ENCODE measurements around the gene SHROOM4.

Gene SHROOM4

DNA sequence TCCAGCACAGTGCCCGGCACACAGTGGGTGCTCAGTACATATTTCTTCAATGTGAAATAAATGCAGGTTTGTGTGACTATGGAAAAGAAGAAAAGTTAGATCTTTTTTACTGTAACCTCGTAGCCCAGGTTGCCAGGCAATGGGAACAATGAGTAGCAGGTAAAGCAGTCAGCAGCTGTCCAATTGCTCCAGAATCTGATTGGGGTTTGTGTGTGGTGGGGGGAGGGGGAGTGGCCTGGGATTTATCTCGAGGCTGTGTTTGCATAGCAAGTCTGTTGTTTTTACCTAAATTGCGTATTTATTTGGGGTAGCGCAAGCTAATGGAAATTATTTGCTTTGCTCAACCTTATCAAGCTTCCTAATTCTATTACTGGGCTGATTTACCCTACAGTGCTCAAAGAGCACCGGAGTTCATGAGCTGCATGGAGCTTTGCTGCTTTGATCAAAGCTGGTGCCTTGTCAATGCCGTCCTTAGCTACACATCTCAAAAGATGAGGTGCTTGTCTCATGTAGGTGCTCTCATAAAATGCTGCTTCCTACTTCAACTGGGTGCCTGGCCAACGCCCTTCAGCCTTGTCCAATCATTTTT lies 198.3 kb downstream of the SHROOM4 start:
- DNase-seq (ENCODE audit: low spot score), result no peak

DNA sequence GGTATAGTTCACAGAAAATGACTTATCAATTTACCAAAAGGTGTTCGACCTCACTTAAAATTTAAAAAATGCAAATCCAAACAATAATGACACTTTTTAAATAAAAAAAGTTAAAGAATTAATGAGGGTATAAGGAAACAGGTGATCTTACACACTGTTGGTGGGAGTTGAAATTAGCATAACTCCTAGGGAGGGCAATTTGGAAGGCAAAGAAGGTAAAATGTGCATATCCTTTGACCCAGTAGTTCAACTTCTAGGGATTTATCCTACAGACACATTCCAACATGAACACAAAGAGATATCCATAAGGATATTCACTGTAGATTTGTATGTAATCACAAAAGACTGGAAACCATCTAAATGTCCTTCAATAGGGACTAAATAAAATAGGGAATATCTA lies 199.5 kb downstream of the SHROOM4 start:
- DNase-seq (ENCODE audit: low spot score), result no peak

- no peak for DNase-seq (ENCODE audit: low spot score)
These were observed 200.1 kb downstream of the SHROOM4 start for GRCh38 chrX:50613846-50614245.

DNA sequence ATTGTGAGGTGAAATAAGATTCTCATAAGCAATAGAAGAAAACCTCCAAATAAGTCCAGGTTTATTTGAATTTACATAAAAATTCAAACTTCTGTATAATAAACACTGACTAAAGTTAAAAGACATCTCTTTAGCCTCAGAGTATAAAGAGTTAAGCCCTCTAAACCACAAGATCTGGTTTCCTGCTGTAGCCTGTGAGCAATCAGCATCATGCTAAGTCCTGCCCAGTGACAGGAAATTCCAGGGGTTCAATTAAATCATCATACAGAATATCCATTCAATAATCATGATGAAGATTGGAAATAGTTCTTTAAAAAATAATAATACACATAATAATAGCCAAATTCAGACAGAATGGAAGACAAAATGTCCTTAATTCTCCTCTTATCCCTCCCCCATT lies 204.2 kb downstream of the SHROOM4 start:
- DNase-seq (ENCODE audit: low spot score), result no peak

DNA sequence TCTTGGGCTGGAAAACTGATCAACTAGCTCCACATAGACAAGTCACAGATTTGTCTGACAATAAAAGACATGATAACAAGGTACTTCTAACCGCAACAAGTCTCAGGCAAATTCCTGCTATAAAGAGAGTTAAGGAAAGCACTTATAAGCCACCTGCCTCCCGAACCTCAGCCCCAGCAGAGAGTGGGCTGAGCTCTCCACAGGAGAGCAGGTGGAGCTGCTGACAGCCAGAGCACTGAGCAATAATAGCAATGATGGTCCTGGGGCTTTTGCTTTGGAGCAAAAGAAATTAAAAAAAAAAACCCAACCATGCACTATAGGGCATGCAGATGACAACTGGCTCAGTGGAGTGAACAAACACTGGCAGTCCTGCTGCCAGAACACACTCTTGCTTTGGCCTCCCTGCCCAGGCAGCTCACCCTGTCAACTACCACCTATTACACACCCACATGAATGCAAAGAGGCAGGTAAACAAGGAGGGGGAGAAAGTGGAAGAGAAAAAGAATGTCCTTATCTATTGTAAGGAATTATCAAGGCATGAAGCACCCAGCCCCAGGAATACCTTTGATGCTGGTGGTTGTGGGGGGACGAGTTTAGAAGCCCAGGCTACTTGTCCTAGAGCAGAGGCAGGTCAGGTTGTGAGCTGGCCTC lies 207.6 kb downstream of the SHROOM4 start:
- DNase-seq (ENCODE audit: low spot score), result no peak

GRCh38 chrX:50596056-50596455 lies 217.9 kb downstream of the SHROOM4 start:
- no peak for DNase-seq (ENCODE audit: low spot score)

- no peak for DNase-seq (ENCODE audit: low spot score)
These were observed 219.2 kb downstream of the SHROOM4 start for GRCh38 chrX:50594788-50595187.

DNA sequence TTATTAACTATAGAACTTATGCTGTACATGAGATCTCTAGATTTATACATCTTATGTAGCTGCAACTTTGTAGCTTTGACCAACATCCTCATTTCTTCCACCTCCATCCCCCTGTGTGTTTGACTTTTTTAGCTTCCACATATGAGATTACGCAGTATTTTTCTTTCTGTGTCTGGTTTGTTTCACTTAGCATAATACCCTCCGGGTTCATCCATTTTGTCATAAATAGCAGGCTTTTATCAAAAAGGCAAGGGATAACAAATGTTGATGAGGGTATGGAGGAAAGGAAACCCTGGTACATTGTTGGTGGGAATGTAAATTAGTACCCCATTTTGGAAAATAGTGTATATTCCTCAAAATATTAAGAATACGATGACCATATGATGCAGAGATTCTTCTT lies 227.0 kb downstream of the SHROOM4 start:
- DNase-seq (ENCODE audit: low spot score), result no peak

GRCh38 chrX:50586407-50586806 lies 227.6 kb downstream of the SHROOM4 start:
- DNase-seq (ENCODE audit: low spot score), result no peak

DNA sequence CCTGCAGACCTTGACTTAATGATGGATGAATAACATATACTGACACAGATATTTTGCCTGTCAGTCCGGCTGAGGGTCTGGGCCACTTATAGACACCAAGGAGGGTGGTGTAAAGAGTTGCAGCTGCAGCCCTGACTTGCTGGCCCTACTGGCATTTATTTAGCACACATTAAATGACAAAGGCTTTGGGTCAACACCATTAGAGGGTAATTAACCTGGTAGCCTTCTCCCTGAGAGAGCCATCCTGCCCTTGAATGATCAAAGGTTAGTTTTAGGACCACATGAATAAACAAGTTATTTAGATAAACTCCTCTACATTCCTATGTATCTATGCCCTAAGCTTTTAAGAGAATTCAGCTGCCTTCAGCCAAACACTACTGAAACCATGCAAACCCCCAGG lies 232.6 kb downstream of the SHROOM4 start:
- no peak for DNase-seq (ENCODE audit: low spot score)

DNA sequence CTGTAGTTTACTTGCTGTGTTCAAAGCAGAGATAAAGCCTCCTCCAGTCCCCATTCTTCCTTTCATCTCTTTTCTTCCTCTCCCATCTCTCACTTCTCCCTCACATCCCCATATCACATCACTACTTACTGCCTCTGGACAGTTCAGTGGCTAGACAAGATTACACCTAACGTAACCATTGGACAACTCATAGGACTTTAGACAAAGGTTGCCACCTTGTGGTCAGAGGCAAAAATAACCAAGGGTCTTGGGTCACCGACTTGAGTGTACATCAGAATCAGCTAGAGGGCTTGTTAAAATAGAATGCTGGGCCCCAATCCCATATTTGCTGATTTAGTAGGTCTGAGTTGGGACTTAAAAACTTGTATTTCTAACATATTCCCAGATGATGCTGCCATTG lies 234.0 kb downstream of the SHROOM4 start:
- peak; percentile 22 for DNase-seq (ENCODE audit: low spot score)

GRCh38 chrX:50577326-50577725 lies 236.7 kb downstream of the SHROOM4 start:
- no peak for DNase-seq (ENCODE audit: low spot score)

DNA sequence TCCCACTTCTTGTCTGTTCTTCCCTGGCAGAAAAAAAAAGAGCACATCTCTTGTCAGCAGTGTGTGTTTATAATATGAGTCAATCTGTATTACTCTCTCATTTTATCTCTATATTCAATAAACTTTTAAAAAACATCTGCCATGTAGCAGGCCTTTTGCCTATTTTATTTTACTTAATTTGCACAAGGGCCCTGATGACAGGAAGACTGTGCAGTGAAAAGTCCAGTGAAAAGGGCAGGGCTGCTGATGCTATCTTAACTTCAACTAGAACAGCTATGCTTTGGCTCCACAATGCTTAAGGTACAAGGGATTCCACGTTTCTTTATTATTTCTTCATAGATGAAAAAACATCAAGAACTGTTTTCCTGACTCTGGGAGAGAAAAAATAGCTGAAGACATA lies 246.4 kb downstream of the SHROOM4 start:
- no peak for DNase-seq (ENCODE audit: low spot score)

DNA sequence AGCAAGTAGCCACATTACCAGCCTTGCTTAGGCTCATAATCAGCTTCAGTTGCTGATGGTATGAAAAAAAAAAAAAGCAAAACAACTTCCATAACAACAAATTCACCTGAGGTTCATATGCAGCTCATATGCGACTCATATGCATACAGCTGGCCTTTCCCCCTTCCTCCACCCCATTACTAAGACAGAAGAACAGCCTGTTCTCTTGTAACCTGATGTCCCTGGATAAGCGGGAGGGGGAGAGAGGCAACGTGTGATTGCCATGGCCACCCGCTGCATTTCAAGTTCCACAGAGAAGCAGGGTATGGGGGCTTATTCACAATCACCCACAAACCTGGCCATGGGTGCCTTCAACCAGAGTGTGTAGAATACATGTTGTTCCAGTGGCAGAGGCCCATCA lies 248.3 kb downstream of the SHROOM4 start:
- no peak for DNase-seq (ENCODE audit: low spot score)

Measured in hematopoietic multipotent progenitor cell treated with erythropoietin and hydrocortisone succinate and interleukin-3 and kit ligand, for 17 days (in vitro differentiated cells).